Stimulated activated CD8-positive, alpha-beta memory T cell treated with anti-CD3 and anti-CD28 coated beads, Interleukin-7, amount 100 ng/mL, for 1 hour (primary cell): Measurements from ENCODE around the gene OSTM1.

Experiments
- DNase-seq, 2 donors: peaks; one replicate each; pipeline ENCODE4 v3.0.0-alpha.2; 2020; ENCODE audit warnings: low read depth in 2 of 2

The OSTM1 gene

GRCh38 chr6:108102965-108103364 is 28.4 kb upstream of the OSTM1 start:
- no peak for DNase-seq

GRCh38 chr6:108100003-108100402 is 25.5 kb upstream of the OSTM1 start:
- DNase-seq, result no peak

- DNase-seq, result no peak
Observed at GRCh38 chr6:108097882-108098281, 23.3 kb upstream of the OSTM1 start.

- no peak for DNase-seq
Observed at GRCh38 chr6:108093781-108094300, 19.3 kb upstream of the OSTM1 start.

- no peak for DNase-seq
Observed at GRCh38 chr6:108091288-108091687, 16.7 kb upstream of the OSTM1 start.

GRCh38 chr6:108083349-108083748 is 8.8 kb upstream of the OSTM1 start:
- no peak for DNase-seq

GRCh38 chr6:108082539-108082938 is 8.0 kb upstream of the OSTM1 start:
- DNase-seq, result no peak

- DNase-seq, result no peak
Observed at GRCh38 chr6:108080010-108080780, 5.7 kb upstream of the OSTM1 start.

GRCh38 chr6:108078191-108078590 is 3.6 kb upstream of the OSTM1 start:
- DNase-seq, result no peak

GRCh38 chr6:108074057-108074358 is 533 bp downstream of the OSTM1 start:
- no peak for DNase-seq

- no peak for DNase-seq
Observed at GRCh38 chr6:108071736-108072276, 2.7 kb downstream of the OSTM1 start.

- DNase-seq, result no peak
Observed at GRCh38 chr6:108068618-108069017, 5.9 kb downstream of the OSTM1 start.

GRCh38 chr6:108068182-108068581 is 6.4 kb downstream of the OSTM1 start:
- no peak for DNase-seq

- no peak for DNase-seq
Observed at GRCh38 chr6:108052706-108053105, 21.8 kb downstream of the OSTM1 start.

- no peak for DNase-seq
Observed at GRCh38 chr6:108051481-108051880, 23.1 kb downstream of the OSTM1 start.

GRCh38 chr6:108039681-108040080 is 34.9 kb downstream of the OSTM1 start:
- no peak for DNase-seq

GRCh38 chr6:108036884-108037283 is 37.7 kb downstream of the OSTM1 start:
- DNase-seq, result no peak

- DNase-seq, result no peak
Observed at GRCh38 chr6:108031968-108032367, 42.6 kb downstream of the OSTM1 start.

- DNase-seq, result no peak
Observed at GRCh38 chr6:108030211-108030610, 44.3 kb downstream of the OSTM1 start.

GRCh38 chr6:108029226-108029921 is 45.2 kb downstream of the OSTM1 start:
- DNase-seq, result no peak

- DNase-seq, result no peak
Observed at GRCh38 chr6:108027594-108027993, 46.9 kb downstream of the OSTM1 start.

GRCh38 chr6:108027056-108027455 is 47.5 kb downstream of the OSTM1 start:
- no peak for DNase-seq

- DNase-seq, result no peak
Observed at GRCh38 chr6:108024427-108025073, 50.0 kb downstream of the OSTM1 start.
